Prostate gland (tissue), 2 donors: ENCODE measurements around the gene PIGN. TPM values are rescaled to one million over a fixed set of nuclear protein-coding genes. Genes with fewer than 3 reads are reported as not detected.

Experiments
- DNase-seq: peaks from one replicate; pipeline ENCODE4 v3.0.0-alpha.2; 2019; ENCODE audit warnings: low spot score
- H3K27ac ChIP-seq, 2 donors: fragments of 200-600 bp; sonication (generic); 2 replicates each; pipeline ENCODE4 v1.5.1; 2017 to 2019
- H3K27me3 ChIP-seq: fragments of 200-600 bp; sonication (generic); replicated peaks from 2 replicates; pipeline ENCODE4 v1.5.1; 2019; ENCODE audit not compliant: insufficient read depth
- H3K36me3 ChIP-seq, 2 donors: fragments of 200-600 bp; sonication (generic); 1 replicate in 1 of 2; 2 replicates in 1 of 2; pipeline versions ENCODE4 v1.5.1 to v1.8.1; 2017 to 2019
- H3K4me1 ChIP-seq: fragments of 200-600 bp; sonication (generic); replicated peaks from 2 replicates; pipeline ENCODE4 v1.5.1; 2019
- H3K4me3 ChIP-seq, 2 donors: fragments of 200-600 bp; sonication (generic); 2 replicates each; pipeline ENCODE4 v1.5.1; 2017 to 2019
- H3K9me3 ChIP-seq: fragments of 200-600 bp; sonication (generic); 2 replicates; pipeline ENCODE4 v1.5.1; 2017
- CTCF ChIP-seq, 4 experiments: fragments of 200-600 bp in 2 of 4; fragments of 450-650 bp in 2 of 4; sonication (generic) in 2 of 4; IDR thresholded peaks; 1 replicate in 3 of 4; 2 replicates in 1 of 4; pipeline ENCODE4 v1.5.1; 2016 to 2019; ENCODE audit warnings: antibody characterized with exemption in 4 of 4, mild to moderate bottlenecking in 2 of 4, moderate library complexity in 2 of 4
- POLR2A ChIP-seq: fragments of 450-650 bp; IDR thresholded peaks from one replicate; pipeline ENCODE4 v1.6.1; 2016; ENCODE audit warnings: antibody characterized with exemption, mild to moderate bottlenecking
- POLR2AphosphoS5 ChIP-seq: sonication (generic); formaldehyde crosslinking; IDR thresholded peaks from one replicate; pipeline ENCODE4 v1.6.1; 2017; ENCODE audit warnings: antibody characterized with exemption
- WGBS: methylation state at CpG from one replicate; pipeline ENCODE4 v1.1.5; 2018; 5-methylcytosine and 5-hydroxymethylcytosine counted together
- intact Hi-C: fragments of 100-400 bp; cut with DNase I; formaldehyde crosslinking; loops from one replicate; pipeline ENCODE4 v1.14.2; 2022
- total RNA-seq, 2 donors: library from RNA; depleted of rRNA; stranded (reverse); fragments of >200 nt; gene quantifications; one replicate each; pipeline ENCODE4 v1.1.0, GENCODE V29; 2016

The PIGN gene
- total RNA-seq, 2 donors from 2014 or later: 30.3 to 39.6 TPM

- intact Hi-C loops: no loop called here
- Histone ChIP-seq H3K9me3 (no peaks in the 10 kb centered on the region), H3K27me3 (no peaks in the 10 kb centered on the region), H3K27ac (no peak overlapping the region), H3K36me3 (no peaks in the 10 kb centered on the region), H3K4me1 (no peaks in the 10 kb centered on the region), H3K4me3 (no peak overlapping the region)
- TF ChIP-seq POLR2AphosphoS5 (no peak), CTCF (IDR thresholded peaks at IDR 0.05) (no peak), POLR2A (no peak)
- WGBS: 98% methylated on average over 2 of the region's 2 CpGs
- no peak for DNase-seq
Measured at GRCh38 chr18:62125702-62126101, 61.2 kb downstream of the PIGN start.

GRCh38 chr18:62122330-62122729, 64.5 kb downstream of the PIGN start:
- H3K4me3 ChIP-seq: no peak overlapping the region
- no peaks in the 10 kb centered on the region for H3K4me1 ChIP-seq
- H3K27me3 ChIP-seq: no peaks in the 10 kb centered on the region
- no peak overlapping the region for H3K27ac ChIP-seq
- no peak for DNase-seq
- H3K36me3 ChIP-seq: no peaks in the 10 kb centered on the region
- no peaks in the 10 kb centered on the region for H3K9me3 ChIP-seq
- intact Hi-C loops: no loop called here
- 89% methylated on average over 1 of the region's 1 CpG for WGBS
- no peak for TF ChIP-seq POLR2AphosphoS5
- TF ChIP-seq POLR2A: no peak
- no peak for TF ChIP-seq CTCF (IDR thresholded peaks at IDR 0.05)

- no peaks in the 10 kb centered on the region for H3K9me3 ChIP-seq
- H3K27me3 ChIP-seq: no peaks in the 10 kb centered on the region
- no peak overlapping the region for H3K4me3 ChIP-seq
- no peaks in the 10 kb centered on the region for H3K36me3 ChIP-seq
- H3K27ac ChIP-seq: no peak overlapping the region
- TF ChIP-seq POLR2A: no peak
- intact Hi-C loops: no loop called here
- DNase-seq: no peak
- 97% methylated on average over 1 of the region's 1 CpG for WGBS
- H3K4me1 ChIP-seq: no peaks in the 10 kb centered on the region
Measured at GRCh38 chr18:62119884-62120283, 67.0 kb downstream of the PIGN start.

- H3K4me3 ChIP-seq: no peak overlapping the region
- H3K9me3 ChIP-seq: no peaks in the 10 kb centered on the region
- intact Hi-C loops: no loop called here
- TF ChIP-seq CTCF (IDR thresholded peaks at IDR 0.05) (no peak), POLR2A (no peak), POLR2AphosphoS5 (no peak)
- no peaks in the 10 kb centered on the region for H3K4me1 ChIP-seq
- no peak for DNase-seq
- H3K27me3 ChIP-seq: no peaks in the 10 kb centered on the region
- no peak overlapping the region for H3K27ac ChIP-seq
- no peaks in the 10 kb centered on the region for H3K36me3 ChIP-seq
Measured at GRCh38 chr18:62118328-62118727, 68.5 kb downstream of the PIGN start.

- no peak for DNase-seq
- H3K27ac ChIP-seq: no peak overlapping the region
- TF ChIP-seq POLR2A: no peak
- TF ChIP-seq POLR2AphosphoS5: no peak
- TF ChIP-seq CTCF (IDR thresholded peaks at IDR 0.05): no peak
- 73% methylated on average over 1 of the region's 1 CpG for WGBS
- H3K9me3 ChIP-seq: no peaks in the 10 kb centered on the region
- intact Hi-C loops: no loop called here
- H3K27me3 ChIP-seq: no peaks in the 10 kb centered on the region
- H3K4me3 ChIP-seq: no peak overlapping the region
- H3K36me3 ChIP-seq: no peaks in the 10 kb centered on the region
- H3K4me1 ChIP-seq: no peaks in the 10 kb centered on the region
Measured at GRCh38 chr18:62109676-62110075, 77.2 kb downstream of the PIGN start.
